T-helper 17 cell (primary cell): ENCODE data around the gene SELENOV. TPM values are rescaled to one million over a fixed set of nuclear protein-coding genes. Genes with fewer than 3 reads are reported as not detected.

Experiments used
- ATAC-seq: fragments of 150-1000 bp; cut with Tn5 transposase; 2 replicates; pipeline ENCODE4 v1.10.0; 2021; ENCODE audit warnings: mild to moderate bottlenecking, moderate library complexity
- DNase-seq, 3 donors: peaks; one replicate each; pipeline versions ENCODE4 v3.0.0 to v3.0.0-alpha.2; 2020 to 2021
- H3K9me3 ChIP-seq: one replicate; pipeline ENCODE4 v1.7.0; 2013; ENCODE audit warnings: low read length, mild to moderate bottlenecking; ENCODE audit not compliant: control insufficient read depth, poor library complexity, severe bottlenecking
- H3K27ac Mint-ChIP-seq: one replicate; pipeline ENCODE4 v1.8.0; 2022; ENCODE audit warnings: mild to moderate bottlenecking, moderate library complexity, mixed read lengths
- H3K27me3 Mint-ChIP-seq: one replicate; pipeline ENCODE4 v1.8.0; 2022; ENCODE audit warnings: mixed read lengths
- H3K36me3 Mint-ChIP-seq: one replicate; pipeline ENCODE4 v1.8.0; 2022; ENCODE audit warnings: low read depth, mixed read lengths
- H3K4me1 Mint-ChIP-seq: one replicate; pipeline ENCODE4 v1.8.0; 2022; ENCODE audit warnings: mild to moderate bottlenecking, mixed read lengths
- H3K4me3 Mint-ChIP-seq: one replicate; pipeline ENCODE4 v1.8.0; 2022; ENCODE audit warnings: mild to moderate bottlenecking, moderate library complexity, mixed read lengths
- total RNA-seq, 4 donors: library from RNA in 2 of 4; stranded (reverse) in 2 of 4; gene quantifications; one replicate each; pipeline ENCODE4 v1.2.3 and lab custom pipeline; 2022 to 2026

Gene SELENOV
- total RNA-seq, 2 donors from 2014 or later: not detected

DNA sequence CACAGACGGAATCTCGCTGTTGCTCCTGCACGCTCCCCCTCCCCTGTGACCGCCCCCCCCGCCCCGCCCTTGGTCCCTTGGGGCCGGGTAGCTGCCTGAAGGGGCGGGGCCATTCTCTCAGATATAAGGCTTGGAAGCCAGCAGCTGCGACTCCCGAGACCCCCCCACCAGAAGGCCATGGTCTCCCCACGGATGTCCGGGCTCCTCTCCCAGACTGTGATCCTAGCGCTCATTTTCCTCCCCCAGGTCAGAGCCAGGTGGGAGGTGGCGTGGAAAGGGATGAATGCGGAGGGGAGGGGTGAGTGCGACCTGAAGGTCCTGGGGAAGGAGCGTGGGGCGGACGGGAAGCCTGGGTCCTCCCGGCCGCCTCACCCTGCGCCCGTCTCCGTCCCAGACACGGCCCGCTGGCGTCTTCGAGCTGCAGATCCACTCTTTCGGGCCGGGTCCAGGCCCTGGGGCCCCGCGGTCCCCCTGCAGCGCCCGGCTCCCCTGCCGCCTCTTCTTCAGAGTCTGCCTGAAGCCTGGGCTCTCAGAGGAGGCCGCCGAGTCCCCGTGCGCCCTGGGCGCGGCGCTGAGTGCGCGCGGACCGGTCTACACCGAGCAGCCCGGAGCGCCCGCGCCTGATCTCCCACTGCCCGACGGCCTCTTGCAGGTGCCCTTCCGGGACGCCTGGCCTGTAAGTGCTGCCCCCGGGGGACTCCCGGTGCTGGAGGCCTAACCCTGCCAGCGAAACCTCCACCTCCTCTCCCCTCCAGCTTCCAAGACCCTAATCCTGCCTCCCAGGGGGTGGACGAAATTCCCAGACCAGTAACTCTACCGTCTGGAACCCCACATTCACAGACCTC, 15.9 kb upstream of the SELENOV start, which contains the start of gene DLL3:
DLL3 (plus strand) TSS at position 150 of the 845 bp plus-strand sequence; CDS start at position 178, 28 bp downstream.
- H3K27ac Mint-ChIP-seq: peak within 1 kb of the TSS; percentile 27
- peaks cover 15% of the 10 kb centered on the region for H3K36me3 Mint-ChIP-seq
- H3K4me3 Mint-ChIP-seq: peak within 1 kb of the TSS; percentile 83
- H3K4me1 Mint-ChIP-seq: peaks cover 25% of the 10 kb centered on the region
- ATAC-seq (no peak), DNase-seq (no peak)
- H3K9me3 ChIP-seq: no peaks in the 10 kb centered on the region
- H3K27me3 Mint-ChIP-seq: peaks cover 58% of the 10 kb centered on the region

DNA sequence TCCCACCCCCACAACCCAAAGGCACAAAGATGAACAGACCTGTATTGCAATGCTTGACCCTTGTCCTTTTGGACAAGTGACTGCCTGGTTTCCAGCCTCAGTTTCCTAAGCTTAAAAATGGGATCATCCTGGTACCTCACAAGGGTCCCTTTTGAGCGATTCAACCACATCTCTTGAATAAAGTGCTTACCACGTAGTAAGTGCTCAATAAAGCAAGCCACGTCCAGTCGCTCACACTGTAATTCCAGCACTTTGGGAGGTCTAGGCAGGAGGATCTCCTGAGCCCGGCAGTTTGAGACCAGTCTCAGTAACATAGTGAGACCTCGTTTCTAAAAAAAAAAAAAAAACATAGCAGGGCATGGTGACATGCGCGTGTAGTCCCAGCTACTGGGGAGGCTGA, 15.0 kb upstream of the SELENOV start:
- Mint-ChIP-seq H3K4me3 (peak overlapping the region; percentile 81), H3K27me3 (peaks cover 67% of the 10 kb centered on the region), H3K4me1 (peaks cover 32% of the 10 kb centered on the region), H3K27ac (no peak overlapping the region), H3K36me3 (peaks cover 18% of the 10 kb centered on the region)
- DNase-seq (no peak), ATAC-seq (no peak)
- no peaks in the 10 kb centered on the region for H3K9me3 ChIP-seq

DNA sequence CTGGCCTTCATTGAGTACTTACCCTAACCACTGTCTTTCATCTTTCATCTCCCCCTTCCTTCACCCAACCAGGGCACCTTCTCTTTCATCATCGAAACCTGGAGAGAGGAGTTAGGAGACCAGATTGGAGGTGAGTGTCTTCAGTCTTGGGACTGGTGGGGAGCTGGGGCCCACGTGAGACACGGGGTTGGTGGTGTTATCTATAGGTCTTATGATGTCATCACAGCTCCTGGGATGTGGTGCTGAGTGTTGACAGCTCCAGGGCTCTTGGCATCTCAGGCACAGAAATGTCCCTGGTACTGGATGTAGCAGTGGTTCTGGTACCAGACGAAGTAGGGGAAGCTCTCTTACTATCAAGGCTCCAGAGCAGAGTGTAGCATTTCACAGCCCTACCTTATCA, 14.4 kb upstream of the SELENOV start:
- no peaks in the 10 kb centered on the region for H3K9me3 ChIP-seq
- H3K36me3 Mint-ChIP-seq: peaks cover 18% of the 10 kb centered on the region
- DNase-seq (no peak), ATAC-seq (no peak)
- H3K27me3 Mint-ChIP-seq: peaks cover 74% of the 10 kb centered on the region
- peak overlapping the region; percentile 28 for H3K4me3 Mint-ChIP-seq
- peaks cover 32% of the 10 kb centered on the region for H3K4me1 Mint-ChIP-seq
- H3K27ac Mint-ChIP-seq: no peak overlapping the region

DNA sequence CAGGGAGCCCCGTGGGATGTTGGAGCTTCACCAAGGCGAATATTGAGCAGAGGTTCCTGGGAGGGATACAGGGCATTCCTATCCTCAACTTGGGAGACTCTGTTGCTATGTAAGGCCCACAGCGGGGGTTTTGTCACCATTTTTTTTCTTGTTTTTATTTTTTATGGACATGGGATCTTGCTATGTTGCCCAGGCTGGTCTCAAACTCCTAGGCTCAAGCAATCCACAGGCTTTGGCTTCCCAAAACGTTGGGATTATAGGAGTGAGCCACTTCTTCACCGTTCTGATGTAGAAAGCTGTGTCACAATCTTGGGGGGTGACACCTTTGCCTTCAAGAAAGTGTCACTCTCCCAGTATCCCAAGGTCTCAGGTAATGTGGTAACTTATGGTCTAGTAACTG, 13.6 kb upstream of the SELENOV start:
- no peak overlapping the region for H3K27ac Mint-ChIP-seq

DNA sequence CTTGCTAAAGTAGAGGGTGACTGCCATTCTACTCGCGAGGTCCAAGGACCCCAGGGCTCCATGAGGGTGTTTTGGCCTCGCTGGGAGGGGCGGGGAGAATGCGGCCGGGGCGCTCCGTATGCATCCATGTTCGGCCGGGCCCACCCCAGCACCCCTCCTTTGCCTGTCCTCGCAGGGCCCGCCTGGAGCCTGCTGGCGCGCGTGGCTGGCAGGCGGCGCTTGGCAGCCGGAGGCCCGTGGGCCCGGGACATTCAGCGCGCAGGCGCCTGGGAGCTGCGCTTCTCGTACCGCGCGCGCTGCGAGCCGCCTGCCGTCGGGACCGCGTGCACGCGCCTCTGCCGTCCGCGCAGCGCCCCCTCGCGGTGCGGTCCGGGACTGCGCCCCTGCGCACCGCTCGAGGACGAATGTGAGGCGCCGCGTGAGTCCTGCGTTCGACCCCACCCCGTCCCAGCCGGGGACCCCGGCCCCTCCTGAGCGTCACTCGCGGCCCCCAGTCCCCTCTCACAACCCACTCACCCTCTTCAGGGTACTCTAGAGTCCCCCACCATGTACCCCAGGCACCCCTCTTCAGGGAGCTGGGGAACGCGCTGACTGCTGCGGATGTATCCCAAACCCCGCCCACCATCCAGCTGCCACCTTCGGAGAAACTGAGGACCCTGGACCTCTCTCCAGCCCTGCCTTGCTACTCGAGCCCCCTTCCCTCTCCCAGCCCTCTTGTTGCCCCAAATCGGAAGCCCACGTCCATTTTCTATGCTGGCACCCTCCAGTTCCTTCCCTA, 12.1 kb upstream of the SELENOV start:
- peak; percentile 80 for ATAC-seq
- DNase-seq: peak; percentile 71 to 81 (median 74)
- peak overlapping the region; percentile 44 for H3K27ac Mint-ChIP-seq
- no peaks in the 10 kb centered on the region for H3K9me3 ChIP-seq
- peaks cover 44% of the 10 kb centered on the region for H3K4me1 Mint-ChIP-seq
- H3K27me3 Mint-ChIP-seq: peaks cover 73% of the 10 kb centered on the region
- H3K36me3 Mint-ChIP-seq: peaks cover 19% of the 10 kb centered on the region
- peak overlapping the region; percentile 51 for H3K4me3 Mint-ChIP-seq

More for the DNA sequence above, 13.6 kb upstream of the SELENOV start:
- Mint-ChIP-seq H3K4me3 (no peak overlapping the region), H3K36me3 (peaks cover 18% of the 10 kb centered on the region), H3K4me1 (peaks cover 35% of the 10 kb centered on the region), H3K27me3 (peaks cover 76% of the 10 kb centered on the region)
- ATAC-seq: no peak
- H3K9me3 ChIP-seq: no peaks in the 10 kb centered on the region
- no peak for DNase-seq

DNA sequence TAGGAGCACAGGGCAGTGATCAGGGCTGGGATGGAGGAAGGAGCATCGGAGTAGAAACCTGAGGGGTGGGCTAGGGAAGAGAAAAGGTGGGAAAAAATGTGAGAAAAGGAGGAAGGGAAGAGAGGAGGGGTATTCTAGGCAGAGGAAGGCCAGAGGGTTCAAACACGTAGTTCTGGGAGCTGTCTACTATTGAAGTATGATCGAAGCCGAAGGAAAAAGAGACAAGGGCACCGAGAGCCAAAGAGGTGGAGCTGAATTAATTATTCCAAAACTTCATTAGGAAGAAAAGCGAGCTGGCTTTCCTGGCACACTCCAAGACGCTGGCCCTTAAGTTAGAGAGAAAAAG, 8.4 kb upstream of the SELENOV start:
- Mint-ChIP-seq H3K4me3 (peak overlapping the region; percentile 81), H3K27ac (no peak overlapping the region), H3K4me1 (peaks cover 28% of the 10 kb centered on the region), H3K27me3 (peaks cover 55% of the 10 kb centered on the region), H3K36me3 (peaks cover 7% of the 10 kb centered on the region)
- no peaks in the 10 kb centered on the region for H3K9me3 ChIP-seq
- ATAC-seq (no peak), DNase-seq (no peak)

DNA sequence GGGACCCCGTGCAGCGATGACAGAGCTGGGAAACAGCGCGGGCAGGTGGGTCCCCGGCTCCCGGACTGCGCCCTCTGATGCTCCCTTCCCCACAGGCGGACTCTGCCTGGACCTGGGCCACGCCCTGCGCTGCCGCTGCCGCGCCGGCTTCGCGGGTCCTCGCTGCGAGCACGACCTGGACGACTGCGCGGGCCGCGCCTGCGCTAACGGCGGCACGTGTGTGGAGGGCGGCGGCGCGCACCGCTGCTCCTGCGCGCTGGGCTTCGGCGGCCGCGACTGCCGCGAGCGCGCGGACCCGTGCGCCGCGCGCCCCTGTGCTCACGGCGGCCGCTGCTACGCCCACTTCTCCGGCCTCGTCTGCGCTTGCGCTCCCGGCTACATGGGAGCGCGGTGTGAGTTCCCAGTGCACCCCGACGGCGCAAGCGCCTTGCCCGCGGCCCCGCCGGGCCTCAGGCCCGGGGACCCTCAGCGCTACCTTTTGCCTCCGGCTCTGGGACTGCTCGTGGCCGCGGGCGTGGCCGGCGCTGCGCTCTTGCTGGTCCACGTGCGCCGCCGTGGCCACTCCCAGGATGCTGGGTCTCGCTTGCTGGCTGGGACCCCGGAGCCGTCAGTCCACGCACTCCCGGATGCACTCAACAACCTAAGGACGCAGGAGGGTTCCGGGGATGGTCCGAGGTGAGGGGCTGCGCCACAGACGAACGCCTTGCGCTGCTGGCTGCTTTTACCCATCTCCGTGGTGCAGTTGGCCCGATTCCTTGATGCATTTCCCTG, 7.8 kb upstream of the SELENOV start:
- ATAC-seq: peak; percentile 69
- Mint-ChIP-seq H3K4me1 (peaks cover 28% of the 10 kb centered on the region), H3K4me3 (peak overlapping the region; percentile 85), H3K27ac (no peak overlapping the region), H3K36me3 (peaks cover 7% of the 10 kb centered on the region), H3K27me3 (peaks cover 56% of the 10 kb centered on the region)
- peak; percentile 23 to 31 (median 25) for DNase-seq
- H3K9me3 ChIP-seq: no peaks in the 10 kb centered on the region

DNA sequence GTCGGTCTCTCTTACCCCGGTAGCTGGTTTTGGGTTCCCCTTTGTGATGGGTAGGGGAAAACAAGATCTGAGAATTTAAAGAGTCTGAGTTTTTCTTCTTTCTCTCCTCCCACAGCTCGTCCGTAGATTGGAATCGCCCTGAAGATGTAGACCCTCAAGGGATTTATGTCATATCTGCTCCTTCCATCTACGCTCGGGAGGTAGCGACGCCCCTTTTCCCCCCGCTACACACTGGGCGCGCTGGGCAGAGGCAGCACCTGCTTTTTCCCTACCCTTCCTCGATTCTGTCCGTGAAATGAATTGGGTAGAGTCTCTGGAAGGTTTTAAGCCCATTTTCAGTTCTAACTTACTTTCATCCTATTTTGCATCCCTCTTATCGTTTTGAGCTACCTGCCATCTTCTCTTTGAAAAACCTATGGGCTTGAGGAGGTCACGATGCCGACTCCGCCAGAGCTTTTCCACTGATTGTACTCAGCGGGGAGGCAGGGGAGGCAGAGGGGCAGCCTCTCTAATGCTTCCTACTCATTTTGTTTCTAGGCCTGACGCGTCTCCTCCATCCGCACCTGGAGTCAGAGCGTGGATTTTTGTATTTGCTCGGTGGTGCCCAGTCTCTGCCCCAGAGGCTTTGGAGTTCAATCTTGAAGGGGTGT, 7.1 kb upstream of the SELENOV start:
- H3K9me3 ChIP-seq: no peaks in the 10 kb centered on the region
- no peak for DNase-seq
- H3K27me3 Mint-ChIP-seq: peaks cover 60% of the 10 kb centered on the region
- ATAC-seq: no peak
- H3K27ac Mint-ChIP-seq: no peak overlapping the region
- H3K4me3 Mint-ChIP-seq: peak overlapping the region; percentile 85
- peaks cover 28% of the 10 kb centered on the region for H3K4me1 Mint-ChIP-seq
- H3K36me3 Mint-ChIP-seq: peaks cover 7% of the 10 kb centered on the region

DNA sequence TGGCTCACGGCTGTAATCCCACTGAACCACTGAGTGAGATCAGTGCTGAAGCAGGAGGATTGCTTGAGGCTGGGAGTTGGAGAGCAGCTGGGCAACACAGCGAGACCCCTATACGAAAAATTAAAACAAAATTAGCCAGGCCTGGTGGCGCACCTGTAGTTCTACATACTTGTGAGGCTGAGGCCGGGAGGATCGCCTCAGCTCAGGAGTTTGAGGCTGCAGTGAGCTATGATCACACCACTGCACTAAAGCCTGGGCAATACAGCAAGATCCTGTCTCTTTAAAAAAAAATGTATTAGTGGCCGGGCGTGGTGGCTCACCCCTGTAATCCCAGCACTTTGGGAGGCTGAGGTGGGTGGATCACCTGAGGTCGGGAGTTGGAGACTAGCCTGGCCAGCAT, 6.3 kb upstream of the SELENOV start:
- Mint-ChIP-seq H3K27ac (no peak overlapping the region), H3K36me3 (peaks cover 7% of the 10 kb centered on the region), H3K4me1 (peaks cover 24% of the 10 kb centered on the region), H3K4me3 (no peak overlapping the region), H3K27me3 (peaks cover 65% of the 10 kb centered on the region)
- DNase-seq (no peak), ATAC-seq (no peak)
- no peaks in the 10 kb centered on the region for H3K9me3 ChIP-seq

DNA sequence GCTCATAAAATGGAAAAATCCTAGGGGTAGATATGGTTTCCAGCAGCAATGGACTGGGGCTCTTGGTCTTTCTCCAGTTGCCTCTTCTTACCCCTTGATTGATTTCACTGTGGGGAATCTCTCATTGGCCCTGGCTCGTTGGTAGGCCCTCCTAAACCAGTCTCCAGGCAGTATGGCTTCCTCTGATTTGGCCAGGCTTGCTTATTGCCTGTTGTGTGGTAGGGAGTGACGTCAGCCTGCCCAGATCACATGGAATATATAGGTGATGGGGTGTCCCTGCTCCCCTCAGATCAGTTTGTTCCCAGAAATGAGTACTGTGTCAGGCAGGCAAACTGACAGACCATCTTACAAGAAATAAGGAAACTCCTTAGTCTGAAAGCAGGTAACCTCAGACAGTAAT, 5.7 kb upstream of the SELENOV start:
- Mint-ChIP-seq H3K4me3 (no peak overlapping the region), H3K27me3 (peaks cover 65% of the 10 kb centered on the region), H3K36me3 (peaks cover 6% of the 10 kb centered on the region), H3K27ac (no peak overlapping the region), H3K4me1 (peaks cover 21% of the 10 kb centered on the region)
- ATAC-seq: no peak
- H3K9me3 ChIP-seq: no peaks in the 10 kb centered on the region
- DNase-seq: no peak

DNA sequence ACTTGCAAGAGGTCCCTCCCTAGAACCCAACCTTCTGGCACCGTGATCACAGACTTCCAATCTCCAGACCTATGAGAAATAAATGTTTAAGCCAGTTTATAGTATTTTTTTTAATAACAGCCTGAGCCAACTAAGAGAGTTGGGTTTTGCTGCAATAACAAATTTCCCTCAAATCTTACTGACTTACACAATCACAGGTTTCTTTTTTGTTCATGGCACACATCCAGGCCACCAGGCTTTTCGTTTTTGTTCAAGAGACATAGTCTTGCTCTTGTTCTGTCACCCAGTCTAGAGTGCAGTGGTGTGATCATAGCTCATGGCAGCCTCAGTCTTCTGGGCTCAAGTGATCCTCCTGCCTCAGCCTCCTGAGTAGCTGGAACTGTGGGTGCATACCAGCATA, 2.0 kb upstream of the SELENOV start:
- Mint-ChIP-seq H3K27ac (no peak overlapping the region), H3K4me3 (no peak overlapping the region)
- no peaks in the 10 kb centered on the region for H3K9me3 ChIP-seq

DNA sequence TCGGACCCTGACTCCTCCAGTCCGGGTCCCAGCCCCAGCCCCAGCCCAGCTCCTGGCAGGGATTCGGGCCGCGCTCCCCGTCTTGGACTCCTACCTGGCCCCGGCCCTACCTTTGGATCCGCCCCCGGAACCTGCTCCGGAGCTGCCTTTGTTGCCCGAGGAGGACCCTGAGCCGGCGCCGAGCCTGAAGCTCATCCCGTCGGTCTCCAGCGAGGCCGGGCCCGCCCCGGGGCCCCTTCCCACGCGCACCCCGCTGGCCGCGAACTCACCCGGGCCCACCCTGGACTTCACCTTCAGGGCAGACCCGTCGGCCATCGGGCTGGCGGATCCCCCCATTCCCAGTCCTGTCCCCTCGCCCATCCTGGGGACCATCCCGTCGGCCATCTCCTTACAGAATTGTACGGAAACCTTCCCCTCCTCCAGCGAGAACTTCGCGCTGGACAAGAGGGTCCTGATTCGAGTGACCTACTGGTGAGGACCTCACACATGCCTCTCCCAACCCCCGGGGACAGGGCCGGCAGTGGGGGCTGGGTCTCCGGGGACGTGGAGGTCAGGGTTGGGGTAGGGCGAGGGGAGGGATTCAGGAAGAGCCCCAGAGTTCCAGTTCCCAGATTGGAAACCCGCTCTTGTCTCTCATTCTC, 732 bp downstream of the SELENOV start:
- peak in 1 of 3 donors; percentile 28 for DNase-seq
- no peaks in the 10 kb centered on the region for H3K9me3 ChIP-seq
- H3K4me1 Mint-ChIP-seq: peaks cover 15% of the 10 kb centered on the region
- peaks cover 47% of the 10 kb centered on the region for H3K27me3 Mint-ChIP-seq
- no peak for ATAC-seq
- H3K4me3 Mint-ChIP-seq: peak overlapping the region; percentile 74
- peaks cover 10% of the 10 kb centered on the region for H3K36me3 Mint-ChIP-seq
- no peak overlapping the region for H3K27ac Mint-ChIP-seq

More for the DNA sequence above, 2.0 kb upstream of the SELENOV start:
- DNase-seq (no peak), ATAC-seq (no peak)
- H3K27me3 Mint-ChIP-seq: peaks cover 61% of the 10 kb centered on the region
- peaks cover 16% of the 10 kb centered on the region for H3K4me1 Mint-ChIP-seq
- peaks cover 10% of the 10 kb centered on the region for H3K36me3 Mint-ChIP-seq
